GM12878 (cell line): ENCODE measurements around the gene CAMLG. TPM values are rescaled to one million over a fixed set of nuclear protein-coding genes. Genes with fewer than 3 reads are reported as not detected.

Experiments
- ATAC-seq: fragments of 200-7000 bp; cut with Tn5 transposase; 3 replicates; pipeline ENCODE4 v1.9.1; 2020; ENCODE audit warnings: mild to moderate bottlenecking, moderate library complexity
- BruUV-seq: library from RNA; stranded (reverse); fragments of 400-500 nt; replicated peaks from 2 replicates; lab custom pipeline; 2021; lab: Mats Ljungman, UMichigan
- CTCF ChIA-PET: fragments of 300-600 bp; sonication (Branson Sonifier 250); formaldehyde crosslinking; extraction: SDS; loops from one replicate; lab custom pipeline; 2021; ENCODE audit warnings: inconsistent platforms; lab: Yijun Ruan, JAX
- POLR2A ChIA-PET: fragments of 350-600 bp; formaldehyde crosslinking; extraction: SDS; loops from one replicate; lab custom pipeline; 2021; ENCODE audit warnings: inconsistent platforms; lab: Charles Lee
- RAD21 ChIA-PET: fragments of 300-600 bp; sonication (Branson Sonifier 250); formaldehyde crosslinking; loops from one replicate; lab custom pipeline; 2023; ENCODE audit warnings: antibody characterized with exemption; ENCODE audit not compliant: unreplicated experiment; lab: Charles Lee
- SMC1A ChIA-PET: fragments of 300-600 bp; sonication (Branson Sonifier 250); formaldehyde crosslinking; loops from one replicate; lab custom pipeline; 2023; ENCODE audit not compliant: unreplicated experiment, uncharacterized antibody; lab: Charles Lee
- DNase-seq: peaks from one replicate; pipeline ENCODE4 v3.0.0-alpha.2; 2011; ENCODE audit warnings: low read depth, low spot score
- FAIRE-seq: peaks from 3 replicates; lab custom pipeline; 2011; peaks lifted over from hg19 to GRCh38; lab: Jason Lieb, UNC
- H2AFZ ChIP-seq: 2 replicates; pipeline ENCODE4 v1.6.0; 2011; ENCODE audit warnings: low read depth, low read length, control low read depth; ENCODE audit not compliant: control insufficient read depth
- H3K27ac ChIP-seq: 2 replicates; pipeline ENCODE4 v1.5.1; 2011; ENCODE audit warnings: control low read depth; ENCODE audit not compliant: control insufficient read depth, insufficient read depth
- H3K27me3 ChIP-seq, 2 experiments: replicated peaks in 1 of 2; 2 replicates each; pipeline versions ENCODE4 v1.6.0 to v1.6.1; 2011; ENCODE audit warnings: low read length in 1 of 2; ENCODE audit not compliant: control insufficient read depth in 2 of 2, insufficient read depth in 2 of 2
- H3K36me3 ChIP-seq, 2 experiments: 2 replicates each; pipeline ENCODE4 v1.5.1; 2011; ENCODE audit warnings: low read length in 1 of 2; ENCODE audit not compliant: control insufficient read depth in 2 of 2, insufficient read depth in 2 of 2
- H3K4me1 ChIP-seq: 2 replicates; pipeline ENCODE4 v1.6.1; 2011; ENCODE audit warnings: mild to moderate bottlenecking, low read length, moderate library complexity, mixed read lengths; ENCODE audit not compliant: control insufficient read depth, insufficient read depth
- H3K4me2 ChIP-seq: 2 replicates; pipeline ENCODE4 v1.6.0; 2011; ENCODE audit warnings: control low read depth; ENCODE audit not compliant: control insufficient read depth, insufficient read depth
- H3K4me3 ChIP-seq: fragments of 200-600 bp; sonication (generic); 2 replicates; pipeline ENCODE4 v1.5.1; 2016
- H3K79me2 ChIP-seq: 2 replicates; pipeline ENCODE4 v1.6.0; 2011; ENCODE audit warnings: low read length; ENCODE audit not compliant: control insufficient read depth, insufficient read depth
- H3K9ac ChIP-seq: 2 replicates; pipeline ENCODE4 v1.8.0; 2011; ENCODE audit warnings: low read length, control low read depth, mixed read lengths; ENCODE audit not compliant: control insufficient read depth, insufficient read depth
- H3K9me3 ChIP-seq: replicated peaks from 3 replicates; pipeline ENCODE4 v1.5.1; 2011; ENCODE audit warnings: mild to moderate bottlenecking, low read length; ENCODE audit not compliant: control insufficient read depth, insufficient read depth
- H4K20me1 ChIP-seq: 2 replicates; pipeline ENCODE4 v1.6.0; 2011; ENCODE audit not compliant: control insufficient read depth, insufficient read depth
- RUNX3 ChIP-seq: IDR thresholded peaks from 2 replicates; pipeline ENCODE4 v1.6.1; 2012; ENCODE audit warnings: low read length, inconsistent platforms
- ZNF274 ChIP-seq: IDR thresholded peaks from one replicate; pipeline ENCODE4 v1.8.0; 2011; ENCODE audit not compliant: insufficient read length, insufficient read depth
- WGBS: methylation state at CpG from one replicate; pipeline ENCODE4 v1.1.6; 2016; ENCODE audit warnings: low lambda C conversion rate; ENCODE audit not compliant: insufficient replicate concordance, insufficient coverage; ENCODE audit errors: missing lambda C conversion rate; 5-methylcytosine and 5-hydroxymethylcytosine counted together
- in situ Hi-C: fragments of 300-500 bp; cut with MboI; formaldehyde crosslinking; loops from 9 replicates; pipeline ENCODE4 v1.14.3; 2018; ENCODE audit warnings: mixed read lengths
- intact Hi-C: fragments of 100-400 bp; cut with micrococcal nuclease; formaldehyde crosslinking; loops from one replicate; pipeline ENCODE4 v1.14.2; 2022; ENCODE audit not compliant: unreplicated experiment
- polyA plus RNA-seq, 11 experiments: library from polyadenylated mRNA; depleted of rRNA in 4 of 11; unstranded in 6 of 11; stranded (reverse) in 5 of 11; fragments of >200 nt; fragmentation: Nextera tagmentation in 4 of 11; fragmentation: Illumina TruSeq in 1 of 11; extraction: Ambion mirVana in 4 of 11; extraction: Trizol in 1 of 11; gene quantifications; 1 replicate in 1 of 11; 2 replicates in 10 of 11; pipeline versions ENCODE4 v1.2.1 to v1.2.3, GENCODE V29; 2011 to 2016; ENCODE audit warnings: inconsistent platforms in 2 of 11, missing spikeins in 2 of 11, low read depth in 1 of 11
- total RNA-seq, 4 experiments: library from RNA; depleted of rRNA in 3 of 4; stranded (reverse); fragments of >200 nt in 3 of 4; fragmentation: Illumina TruSeq in 1 of 4; extraction: Trizol in 1 of 4; gene quantifications; 2 replicates each; pipeline versions ENCODE4 v1.2.1 to v1.2.3, GENCODE V29; 2013 to 2021
- TF ChIP-seq, protein P1 (sequence below): fragments of 450-650 bp; IDR thresholded peaks from 2 replicates; pipeline ENCODE4 v1.6.1; 2017; ENCODE audit warnings: mild to moderate bottlenecking, moderate library complexity

CAMLG gene
- total and polyA plus RNA-seq, 10 of the 15 experiments (the other 5 are each of a cell fraction or from before 2014, with no cell fraction given): 18.5 to 51.7 (median 25.5) TPM

DNA sequence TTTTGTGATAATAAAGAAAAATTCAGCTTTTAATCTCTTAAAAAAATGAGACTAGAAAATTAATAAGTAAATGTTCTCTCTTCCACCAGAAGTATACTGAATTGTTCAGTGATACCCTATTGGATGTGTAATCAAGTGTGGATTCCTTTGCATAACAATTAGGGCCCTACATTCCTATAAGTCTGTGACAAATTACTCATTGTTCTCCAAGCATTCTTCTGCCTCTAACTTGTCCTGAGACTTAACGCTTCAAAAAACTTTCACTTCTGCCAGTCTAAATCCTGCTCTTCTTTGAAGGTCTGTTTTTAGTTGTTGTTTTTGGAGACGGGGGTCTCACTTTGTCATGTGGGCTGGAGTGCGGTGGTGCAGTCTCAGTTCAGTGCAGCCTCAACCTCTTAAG, 11.1 kb downstream of the CAMLG start:
- H3K9ac ChIP-seq: no peak overlapping the region
- ChIA-PET CTCF (interaction anchor here (0.6 to 0.9 kb wide), 3 partner anchors 10 to 44 kb away, joined by 3 to 4 read pairs (median 4); partner anchors contain the start of gene CAMLG), POLR2A (no interaction called here), RAD21 (no interaction called here), SMC1A (interaction anchor here (0.7 kb wide), 1 partner anchor 13 kb away, joined by 3 read pairs; no protein-coding TSS in a partner anchor)
- TF ChIP-seq RUNX3: 0 out of 2 replicates have a peak, but pooled peaks have one; percentile 18
- TF ChIP-seq, protein P1, sequence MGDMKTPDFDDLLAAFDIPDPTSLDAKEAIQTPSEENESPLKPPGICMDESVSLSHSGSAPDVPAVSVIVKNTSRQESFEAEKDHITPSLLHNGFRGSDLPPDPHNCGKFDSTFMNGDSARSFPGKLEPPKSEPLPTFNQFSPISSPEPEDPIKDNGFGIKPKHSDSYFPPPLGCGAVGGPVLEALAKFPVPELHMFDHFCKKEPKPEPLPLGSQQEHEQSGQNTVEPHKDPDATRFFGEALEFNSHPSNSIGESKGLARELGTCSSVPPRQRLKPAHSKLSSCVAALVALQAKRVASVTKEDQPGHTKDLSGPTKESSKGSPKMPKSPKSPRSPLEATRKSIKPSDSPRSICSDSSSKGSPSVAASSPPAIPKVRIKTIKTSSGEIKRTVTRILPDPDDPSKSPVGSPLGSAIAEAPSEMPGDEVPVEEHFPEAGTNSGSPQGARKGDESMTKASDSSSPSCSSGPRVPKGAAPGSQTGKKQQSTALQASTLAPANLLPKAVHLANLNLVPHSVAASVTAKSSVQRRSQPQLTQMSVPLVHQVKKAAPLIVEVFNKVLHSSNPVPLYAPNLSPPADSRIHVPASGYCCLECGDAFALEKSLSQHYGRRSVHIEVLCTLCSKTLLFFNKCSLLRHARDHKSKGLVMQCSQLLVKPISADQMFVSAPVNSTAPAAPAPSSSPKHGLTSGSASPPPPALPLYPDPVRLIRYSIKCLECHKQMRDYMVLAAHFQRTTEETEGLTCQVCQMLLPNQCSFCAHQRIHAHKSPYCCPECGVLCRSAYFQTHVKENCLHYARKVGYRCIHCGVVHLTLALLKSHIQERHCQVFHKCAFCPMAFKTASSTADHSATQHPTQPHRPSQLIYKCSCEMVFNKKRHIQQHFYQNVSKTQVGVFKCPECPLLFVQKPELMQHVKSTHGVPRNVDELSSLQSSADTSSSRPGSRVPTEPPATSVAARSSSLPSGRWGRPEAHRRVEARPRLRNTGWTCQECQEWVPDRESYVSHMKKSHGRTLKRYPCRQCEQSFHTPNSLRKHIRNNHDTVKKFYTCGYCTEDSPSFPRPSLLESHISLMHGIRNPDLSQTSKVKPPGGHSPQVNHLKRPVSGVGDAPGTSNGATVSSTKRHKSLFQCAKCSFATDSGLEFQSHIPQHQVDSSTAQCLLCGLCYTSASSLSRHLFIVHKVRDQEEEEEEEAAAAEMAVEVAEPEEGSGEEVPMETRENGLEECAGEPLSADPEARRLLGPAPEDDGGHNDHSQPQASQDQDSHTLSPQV: no peak
- no peak for TF ChIP-seq ZNF274
- no peaks in the 10 kb centered on the region; a peak in 2 of 4 replicates for H3K36me3 ChIP-seq
- H4K20me1 ChIP-seq: no peaks in the 10 kb centered on the region
- no peak for ATAC-seq
- no peaks in the 10 kb centered on the region for H3K27me3 ChIP-seq
- H3K4me2 ChIP-seq: no peak overlapping the region
- H3K4me3 ChIP-seq: no peak overlapping the region
- WGBS: 30% methylated on average over 3 of the region's 3 CpGs
- BruUV-seq: no TSS peak
- FAIRE-seq: no peak
- intact Hi-C loops: no loop called here
- H2AFZ ChIP-seq: no peak overlapping the region
- DNase-seq: no peak
- H3K79me2 ChIP-seq: no peaks in the 10 kb centered on the region
- H3K4me1 ChIP-seq: no peaks in the 10 kb centered on the region
- H3K27ac ChIP-seq: no peak overlapping the region
- in situ Hi-C loops: loop anchor here (25.0 kb wide), 1 partner anchor 438 kb away; no protein-coding TSS in a partner anchor
- H3K9me3 ChIP-seq: no peaks in the 10 kb centered on the region
